ENCODE data around the gene PTP4A2. TPM values are rescaled to one million over a fixed set of nuclear protein-coding genes. Genes with fewer than 3 reads are reported as not detected.
"Not testable (repeated sequence)": the region's sequence is repeated elsewhere in the genome, so short reads cannot be mapped to it uniquely, and the experiment has no call there.

PTP4A2 gene
- total and polyA plus RNA-seq, 12 donors: 51.8 to 371 (median 177) TPM

DNA sequence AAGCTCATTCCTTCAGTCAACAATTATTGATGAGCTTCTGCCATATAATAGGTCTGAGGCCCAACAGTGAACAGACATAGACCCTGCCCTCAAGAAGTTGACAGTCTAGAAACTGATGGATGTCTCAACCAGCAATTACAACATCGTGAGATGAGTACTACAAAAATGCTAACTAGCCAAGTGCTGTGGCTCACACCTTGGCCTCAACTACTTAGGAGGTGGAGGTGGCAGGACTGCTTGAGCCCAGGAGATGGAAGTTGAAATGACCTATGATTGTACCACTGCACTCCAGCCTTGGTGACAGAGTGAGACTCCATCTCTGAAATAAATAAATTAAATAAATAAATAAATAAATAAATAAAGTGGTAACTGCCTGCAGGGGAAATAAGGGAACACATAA is 11.7 kb upstream of the PTP4A2 start:
- intact Hi-C loops (cut with DNase I): no loop called here
- 85 to 92% (median 91%) methylated on average over 1 of the region's 1 CpG for WGBS, 4 donors
- peaks cover 6 to 18% of the 10 kb centered on the region in 2 donors for H3K4me1 ChIP-seq (replicated peaks in 1 of 2)
- peak in 2 of 7 donors; percentile 9 to 10 for DNase-seq
- no peaks in the 10 kb centered on the region for H3K9me3 ChIP-seq (replicated peaks in 1 of 3)
- no peak overlapping the region for H3K4me3 ChIP-seq
- H3K36me3 ChIP-seq (replicated peaks in 1 of 2): no peaks in the 10 kb centered on the region
- no peaks in the 10 kb centered on the region for H3K27me3 ChIP-seq
- TF ChIP-seq POLR2A (IDR thresholded peaks at IDR 0.05): no peak
- TF ChIP-seq, protein P1, sequence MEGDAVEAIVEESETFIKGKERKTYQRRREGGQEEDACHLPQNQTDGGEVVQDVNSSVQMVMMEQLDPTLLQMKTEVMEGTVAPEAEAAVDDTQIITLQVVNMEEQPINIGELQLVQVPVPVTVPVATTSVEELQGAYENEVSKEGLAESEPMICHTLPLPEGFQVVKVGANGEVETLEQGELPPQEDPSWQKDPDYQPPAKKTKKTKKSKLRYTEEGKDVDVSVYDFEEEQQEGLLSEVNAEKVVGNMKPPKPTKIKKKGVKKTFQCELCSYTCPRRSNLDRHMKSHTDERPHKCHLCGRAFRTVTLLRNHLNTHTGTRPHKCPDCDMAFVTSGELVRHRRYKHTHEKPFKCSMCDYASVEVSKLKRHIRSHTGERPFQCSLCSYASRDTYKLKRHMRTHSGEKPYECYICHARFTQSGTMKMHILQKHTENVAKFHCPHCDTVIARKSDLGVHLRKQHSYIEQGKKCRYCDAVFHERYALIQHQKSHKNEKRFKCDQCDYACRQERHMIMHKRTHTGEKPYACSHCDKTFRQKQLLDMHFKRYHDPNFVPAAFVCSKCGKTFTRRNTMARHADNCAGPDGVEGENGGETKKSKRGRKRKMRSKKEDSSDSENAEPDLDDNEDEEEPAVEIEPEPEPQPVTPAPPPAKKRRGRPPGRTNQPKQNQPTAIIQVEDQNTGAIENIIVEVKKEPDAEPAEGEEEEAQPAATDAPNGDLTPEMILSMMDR (IDR thresholded peaks at IDR 0.05): no peak
- H3K27ac ChIP-seq: no peak overlapping the region

DNA sequence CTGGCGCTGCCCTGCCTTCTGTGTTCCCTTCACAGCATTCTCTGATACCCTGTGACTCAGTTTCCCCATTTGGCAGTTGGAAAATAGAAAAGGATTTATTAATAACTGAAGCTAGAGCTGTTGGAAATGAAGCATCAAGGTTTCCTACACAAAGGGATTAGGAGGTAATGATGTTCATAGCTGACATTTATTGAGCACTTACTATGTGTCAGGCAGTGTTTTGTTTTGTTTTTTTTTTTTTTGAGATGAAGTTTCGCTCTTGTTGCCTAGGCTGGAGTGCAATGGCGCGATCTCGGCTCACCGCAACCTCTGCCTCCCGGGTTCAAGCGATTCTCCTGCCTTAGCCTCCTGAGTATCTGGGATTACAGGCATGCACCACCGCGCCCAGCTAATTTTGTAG is 7.5 kb upstream of the PTP4A2 start:
- H3K36me3 ChIP-seq (replicated peaks in 1 of 2); H3K27me3 ChIP-seq; H3K9me3 ChIP-seq (replicated peaks in 1 of 3); H3K4me3 ChIP-seq; intact Hi-C loops (cut with DNase I): not testable (repeated sequence)
- Histone ChIP-seq H3K27ac (peak overlapping the region in 2 of 5 donors; percentile 93 to 94), H3K4me1 (replicated peaks in 1 of 2) (peaks cover 0 to 22% of the 10 kb centered on the region in 2 donors)
- peak in 1 of 7 donors; percentile 25 for DNase-seq
- WGBS, 4 donors: 94 to 99% (median 97%) methylated on average over 10 of the region's 10 CpGs

DNA sequence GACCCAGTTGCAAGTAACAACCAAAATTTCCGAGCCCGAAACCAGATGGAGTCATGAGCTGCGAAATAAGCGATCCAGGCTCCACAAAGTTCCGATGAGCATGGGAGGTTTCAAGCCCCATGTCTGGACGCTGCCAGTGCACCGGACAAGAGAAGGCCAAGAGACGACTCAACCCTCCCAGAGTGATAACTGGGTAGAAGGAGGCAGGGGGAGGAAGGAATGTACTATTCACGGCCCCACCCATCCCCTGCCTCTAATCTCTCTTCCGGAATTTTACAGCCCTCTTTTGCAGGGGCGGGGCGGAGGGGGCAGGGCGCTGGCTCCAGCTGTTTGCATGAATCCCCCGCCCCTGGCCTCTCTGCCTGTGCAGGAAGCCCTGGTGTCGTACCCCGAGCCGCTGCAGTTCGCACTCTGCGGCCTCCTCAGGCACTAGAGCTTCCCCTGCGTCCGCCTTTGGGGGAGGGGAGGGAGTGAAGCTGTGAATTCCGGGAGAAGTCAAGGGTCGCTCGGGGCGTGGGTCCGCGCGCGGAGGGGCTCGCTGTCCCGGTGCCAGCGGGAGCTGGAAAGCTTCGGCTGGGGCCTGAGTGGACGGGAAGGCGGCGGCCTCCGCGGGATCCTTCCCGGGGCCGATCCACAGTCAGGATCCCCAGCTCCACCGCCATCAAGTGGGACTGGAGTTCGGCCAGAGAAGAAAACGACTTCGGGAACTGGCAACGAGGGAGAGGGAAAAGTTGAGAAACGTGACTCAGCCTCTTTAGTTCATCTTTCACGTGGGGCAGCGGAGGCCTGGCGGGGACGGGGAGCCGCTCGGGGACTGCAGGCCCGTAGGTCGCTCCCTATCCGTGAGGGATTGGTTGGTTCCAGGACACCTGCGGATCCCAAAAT is 6.3 kb upstream of the PTP4A2 start:
- Histone ChIP-seq H3K4me1 (replicated peaks in 1 of 2) (peaks cover 9 to 27% of the 10 kb centered on the region in 2 donors), H3K9me3 (replicated peaks in 1 of 3) (no peaks in the 10 kb centered on the region), H3K27me3 (no peaks in the 10 kb centered on the region), H3K27ac (peak overlapping the region; percentile 37 to 94 (median 83)), H3K36me3 (replicated peaks in 1 of 2) (no peaks in the 10 kb centered on the region), H3K4me3 (peak overlapping the region in 1 of 4 donors; percentile 49)
- intact Hi-C loops (cut with DNase I): no loop called here
- WGBS, 4 donors: 31 to 44% (median 34%) methylated on average over 44 to 56 of the region's 56 CpGs
- DNase-seq: peak; percentile 63 to 88 (median 82)
- TF ChIP-seq POLR2A (IDR thresholded peaks at IDR 0.05): peak; percentile 19 to 39
- TF ChIP-seq, protein P1 (IDR thresholded peaks at IDR 0.05): no peak

DNA sequence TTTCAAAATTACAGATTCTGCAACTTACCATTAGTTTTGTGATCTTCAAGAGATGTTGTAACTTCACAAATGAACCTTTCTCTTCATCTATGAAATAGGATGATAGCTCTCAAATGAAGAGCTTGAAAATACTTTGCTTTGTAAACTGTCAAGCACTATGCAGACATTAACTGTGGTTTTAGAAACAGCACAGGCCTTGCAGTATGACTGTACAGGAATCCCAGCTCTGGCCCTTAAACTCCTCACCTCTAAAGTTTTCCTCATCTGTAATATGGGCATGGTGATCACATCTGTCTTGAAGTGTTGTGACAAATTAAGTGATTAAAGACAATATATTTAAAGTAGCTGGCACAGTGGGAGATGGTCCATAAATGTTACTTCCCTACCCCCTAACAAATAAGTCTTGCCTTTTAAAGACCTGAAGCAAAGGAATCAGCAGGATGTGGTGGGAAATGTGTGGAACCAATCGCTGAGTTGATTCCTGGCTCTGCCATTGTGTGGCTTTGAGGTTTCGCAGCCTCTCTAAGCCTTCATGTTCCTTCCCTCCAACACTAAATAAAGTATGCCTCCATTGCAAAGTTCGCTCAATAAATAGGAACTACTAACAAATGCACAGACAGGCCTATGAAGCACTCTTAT is 5.5 kb upstream of the PTP4A2 start:
- intact Hi-C loops (cut with DNase I): no loop called here
- no peak for TF ChIP-seq POLR2A (IDR thresholded peaks at IDR 0.05)
- TF ChIP-seq, protein P1 (IDR thresholded peaks at IDR 0.05): no peak
- no peaks in the 10 kb centered on the region for H3K27me3 ChIP-seq
- no peaks in the 10 kb centered on the region for H3K36me3 ChIP-seq (replicated peaks in 1 of 2)
- H3K4me1 ChIP-seq (replicated peaks in 1 of 2): peaks cover 11 to 35% of the 10 kb centered on the region in 2 donors
- no peak for DNase-seq
- no peaks in the 10 kb centered on the region for H3K9me3 ChIP-seq (replicated peaks in 1 of 3)
- H3K4me3 ChIP-seq: peak overlapping the region in 1 of 4 donors; percentile 49
- H3K27ac ChIP-seq: peak overlapping the region; percentile 25 to 94 (median 83)
- WGBS, 4 donors: 63 to 73% (median 68%) methylated on average over 3 of the region's 3 CpGs

DNA sequence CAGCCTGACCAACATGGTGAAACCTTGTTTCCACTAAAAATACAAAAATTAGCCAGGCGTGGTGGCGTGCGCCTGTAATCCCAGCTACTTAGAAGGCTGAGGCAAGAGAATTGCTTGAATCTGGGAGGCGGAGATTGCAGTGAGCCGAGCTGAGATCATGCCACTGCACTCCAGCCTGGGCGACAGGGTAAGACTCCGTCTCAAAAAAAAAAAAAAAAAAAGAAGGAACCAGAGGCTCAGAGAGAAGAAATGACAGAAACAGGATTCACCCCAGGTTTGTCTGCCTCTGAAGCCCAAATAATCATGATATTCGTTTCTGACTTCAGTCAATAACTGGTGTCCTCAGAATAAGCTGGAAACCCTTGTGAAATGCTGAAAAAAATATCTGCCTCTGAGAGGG is 3.9 kb upstream of the PTP4A2 start:
- H3K27me3 ChIP-seq; H3K36me3 ChIP-seq (replicated peaks in 1 of 2); intact Hi-C loops (cut with DNase I); H3K4me3 ChIP-seq; H3K9me3 ChIP-seq (replicated peaks in 1 of 3): not testable (repeated sequence)
- H3K27ac ChIP-seq: peak overlapping the region in 1 of 5 donors; percentile 20
- DNase-seq: peak in 1 of 7 donors; percentile 49
- peaks cover 15 to 38% of the 10 kb centered on the region in 2 donors for H3K4me1 ChIP-seq (replicated peaks in 1 of 2)
- 74 to 84% (median 79%) methylated on average over 8 of the region's 8 CpGs for WGBS, 4 donors

All from adrenal gland (tissue), 12 donors.